ENCODE data around the gene THOC6.

The THOC6 gene

GRCh38 chr16:3059723-3060242, 35.9 kb downstream of the THOC6 start:
- no peak overlapping the region for H3K27ac ChIP-seq (ENCODE audit: low read length)
- no peaks in the 10 kb centered on the region for H3K36me3 ChIP-seq (replicated peaks; ENCODE audit: insufficient read depth, low read length)
- H3K4me1 ChIP-seq (ENCODE audit: low read length): peaks cover 3% of the 10 kb centered on the region; the same call in 1 of the 2 replicates
- peak overlapping the region; percentile 84 for H2AFZ ChIP-seq (ENCODE audit: low read length)
- peaks cover 79% of the 10 kb centered on the region for H3K27me3 ChIP-seq (replicated peaks; ENCODE audit: insufficient read depth, low read length)
- no peaks in the 10 kb centered on the region for H3K79me2 ChIP-seq (ENCODE audit: low read length)
- no peak for DNase-seq
- no peaks in the 10 kb centered on the region for H3K9me3 ChIP-seq (replicated peaks; ENCODE audit: insufficient read depth, low read length)
- peak overlapping the region; percentile 99 for H3K4me2 ChIP-seq (ENCODE audit: low read depth, low read length)
- no peaks in the 10 kb centered on the region for H3F3A ChIP-seq (ENCODE audit: insufficient read depth, low read length)
- H3K4me3 ChIP-seq (ENCODE audit: low read length): peak overlapping the region; percentile 96
- no peaks in the 10 kb centered on the region for H4K20me1 ChIP-seq (ENCODE audit: insufficient read depth, low read length)
- TF ChIP-seq EZH2 (optimal IDR thresholded peaks at IDR 0.05; ENCODE audit: low read depth, low read length): no peak
- no peaks in the 10 kb centered on the region for H3K9me2 ChIP-seq (replicated peaks; ENCODE audit: insufficient read depth, low read length)
- peak overlapping the region; percentile 31; the same call in 1 of the 2 replicates for H3K9ac ChIP-seq (ENCODE audit: low read length)

GRCh38 chr16:3060339-3061127, 36.7 kb downstream of the THOC6 start:
- no peak overlapping the region for H3K4me2 ChIP-seq (ENCODE audit: low read depth, low read length)
- H2AFZ ChIP-seq (ENCODE audit: low read length): no peak overlapping the region
- H3K9me2 ChIP-seq (replicated peaks; ENCODE audit: insufficient read depth, low read length): no peaks in the 10 kb centered on the region

GRCh38 chr16:3062553-3062952, 38.7 kb downstream of the THOC6 start:
- Histone ChIP-seq H3K36me3 (replicated peaks; ENCODE audit: insufficient read depth, low read length) (no peaks in the 10 kb centered on the region), H3K9me2 (replicated peaks; ENCODE audit: insufficient read depth, low read length) (no peaks in the 10 kb centered on the region), H4K20me1 (ENCODE audit: insufficient read depth, low read length) (no peaks in the 10 kb centered on the region), H3K9ac (ENCODE audit: low read length) (no peak overlapping the region), H3K79me2 (ENCODE audit: low read length) (no peaks in the 10 kb centered on the region), H3K4me2 (ENCODE audit: low read depth, low read length) (no peak overlapping the region), H2AFZ (ENCODE audit: low read length) (no peak overlapping the region), H3K4me3 (ENCODE audit: low read length) (no peak overlapping the region), H3F3A (ENCODE audit: insufficient read depth, low read length) (no peaks in the 10 kb centered on the region), H3K27me3 (replicated peaks; ENCODE audit: insufficient read depth, low read length) (peaks cover 74% of the 10 kb centered on the region), H3K27ac (ENCODE audit: low read length) (no peak overlapping the region), H3K4me1 (ENCODE audit: low read length) (peaks cover 12% of the 10 kb centered on the region; the same call in 1 of the 2 replicates), H3K9me3 (replicated peaks; ENCODE audit: insufficient read depth, low read length) (no peaks in the 10 kb centered on the region)
- no peak for DNase-seq
- no peak for TF ChIP-seq EZH2phosphoT487 (IDR thresholded peaks at IDR 0.05; ENCODE audit: low read length)
- no peak for TF ChIP-seq CTCF (IDR thresholded peaks at IDR 0.05; ENCODE audit: low read length)
- no peak for TF ChIP-seq EZH2 (optimal IDR thresholded peaks at IDR 0.05; ENCODE audit: low read depth, low read length)

More at GRCh38 chr16:3060339-3061127, 36.7 kb downstream of the THOC6 start:
- peaks cover 78% of the 10 kb centered on the region for H3K27me3 ChIP-seq (replicated peaks; ENCODE audit: insufficient read depth, low read length)
- no peak for TF ChIP-seq EZH2phosphoT487 (IDR thresholded peaks at IDR 0.05; ENCODE audit: low read length)
- no peak for TF ChIP-seq CTCF (IDR thresholded peaks at IDR 0.05; ENCODE audit: low read length)
- no peaks in the 10 kb centered on the region for H4K20me1 ChIP-seq (ENCODE audit: insufficient read depth, low read length)
- H3K4me3 ChIP-seq (ENCODE audit: low read length): no peak overlapping the region
- H3K36me3 ChIP-seq (replicated peaks; ENCODE audit: insufficient read depth, low read length): no peaks in the 10 kb centered on the region
- H3F3A ChIP-seq (ENCODE audit: insufficient read depth, low read length): no peaks in the 10 kb centered on the region
- peaks cover 11% of the 10 kb centered on the region; the same call in 1 of the 2 replicates for H3K4me1 ChIP-seq (ENCODE audit: low read length)
- no peak overlapping the region for H3K9ac ChIP-seq (ENCODE audit: low read length)
- no peaks in the 10 kb centered on the region for H3K79me2 ChIP-seq (ENCODE audit: low read length)
- H3K9me3 ChIP-seq (replicated peaks; ENCODE audit: insufficient read depth, low read length): no peaks in the 10 kb centered on the region
- H3K27ac ChIP-seq (ENCODE audit: low read length): no peak overlapping the region
- no peak for DNase-seq
